Middle frontal gyrus (tissue), 1 donor: ENCODE results near the gene ACP6.
"Not testable (repeated sequence)": the region's sequence is repeated elsewhere in the genome, so short reads cannot be mapped to it uniquely, and the experiment has no call there.

Experiments
- DNase-seq: peaks from one replicate; pipeline ENCODE4 v3.0.0-alpha.2; 2015; ENCODE audit warnings: low spot score; ENCODE audit errors: extremely low spot score

The ACP6 gene

DNA sequence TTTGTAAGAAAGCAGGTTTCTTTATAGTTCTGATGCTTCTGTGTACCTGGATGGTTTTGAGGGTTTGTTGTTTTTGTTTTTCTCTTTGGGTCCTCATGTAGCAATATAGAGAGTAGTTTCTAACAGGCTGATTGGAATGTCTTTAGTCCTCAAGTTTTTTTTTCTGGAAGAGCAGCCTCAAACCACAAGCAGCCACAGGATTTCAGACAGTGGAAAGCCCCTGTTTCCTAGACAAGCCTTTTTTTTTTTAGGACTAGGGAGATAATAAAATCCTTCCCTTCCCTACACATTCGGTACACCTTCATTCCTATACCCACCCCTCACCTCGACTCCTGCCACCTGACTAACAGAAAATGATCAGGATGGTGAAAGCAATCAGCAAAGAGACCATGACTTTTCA, 47.6 kb downstream of the ACP6 start:
- no peak for DNase-seq

DNA sequence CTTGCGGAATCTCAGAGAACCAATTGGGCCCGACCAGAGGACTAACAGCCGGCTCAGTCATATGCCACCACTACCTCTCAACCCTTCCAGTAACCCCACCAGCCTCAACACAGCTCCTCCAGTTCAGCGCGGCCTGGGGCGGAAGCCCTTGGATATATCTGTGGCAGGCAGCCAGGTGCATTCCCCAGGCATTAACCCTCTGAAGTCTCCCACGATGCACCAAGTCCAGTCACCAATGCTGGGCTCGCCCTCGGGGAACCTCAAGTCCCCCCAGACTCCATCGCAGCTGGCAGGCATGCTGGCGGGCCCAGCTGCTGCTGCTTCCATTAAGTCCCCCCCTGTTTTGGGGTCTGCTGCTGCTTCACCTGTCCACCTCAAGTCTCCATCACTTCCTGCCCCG, 49.8 kb downstream of the ACP6 start:
- no peak for DNase-seq

DNA sequence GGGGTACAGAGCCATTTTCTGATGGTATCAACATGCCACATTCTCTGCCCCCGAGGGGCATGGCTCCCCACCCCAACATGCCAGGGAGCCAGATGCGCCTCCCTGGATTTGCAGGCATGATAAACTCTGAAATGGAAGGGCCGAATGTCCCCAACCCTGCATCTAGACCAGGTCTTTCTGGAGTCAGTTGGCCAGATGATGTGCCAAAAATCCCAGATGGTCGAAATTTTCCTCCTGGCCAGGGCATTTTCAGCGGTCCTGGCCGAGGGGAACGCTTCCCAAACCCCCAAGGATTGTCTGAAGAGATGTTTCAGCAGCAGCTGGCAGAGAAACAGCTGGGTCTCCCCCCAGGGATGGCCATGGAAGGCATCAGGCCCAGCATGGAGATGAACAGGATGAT, 50.6 kb downstream of the ACP6 start:
- DNase-seq, result no peak

DNA sequence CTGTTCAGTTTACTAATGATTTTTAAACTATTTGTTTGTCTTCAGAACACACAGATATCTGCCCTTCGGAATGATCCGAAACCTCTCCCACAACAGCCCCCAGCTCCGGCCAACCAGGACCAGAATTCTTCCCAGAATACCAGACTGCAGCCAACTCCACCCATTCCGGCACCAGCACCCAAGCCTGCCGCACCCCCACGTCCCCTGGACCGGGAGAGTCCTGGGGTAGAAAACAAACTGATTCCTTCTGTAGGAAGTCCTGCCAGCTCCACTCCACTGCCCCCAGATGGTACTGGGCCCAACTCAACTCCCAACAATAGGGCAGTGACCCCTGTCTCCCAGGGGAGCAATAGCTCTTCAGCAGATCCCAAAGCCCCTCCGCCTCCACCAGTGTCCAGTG, 51.6 kb downstream of the ACP6 start:
- no peak for DNase-seq

DNA sequence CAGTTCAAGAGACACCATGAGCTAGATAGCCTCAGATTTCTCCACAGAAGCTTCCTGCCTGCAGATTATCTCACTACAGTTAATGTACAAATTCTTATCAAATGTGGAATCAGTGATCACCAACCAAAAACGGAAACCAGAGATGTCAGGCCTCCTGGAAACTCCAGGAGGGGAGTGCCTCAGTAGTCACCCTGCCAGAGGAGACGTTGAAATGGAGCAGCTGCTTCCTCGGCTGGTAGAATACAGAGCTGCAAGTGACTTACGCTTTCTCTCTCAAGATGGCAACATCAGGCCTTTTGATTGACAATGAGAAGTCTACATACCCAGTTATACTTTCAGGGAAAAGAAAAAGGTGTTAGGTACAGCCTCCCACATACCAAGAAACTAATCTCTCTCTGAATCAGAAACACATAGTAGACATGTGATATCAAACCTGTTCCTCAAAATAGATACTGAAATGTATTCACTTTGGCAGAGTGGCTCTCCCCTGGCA, 52.2 kb downstream of the ACP6 start:
- no peak for DNase-seq

DNA sequence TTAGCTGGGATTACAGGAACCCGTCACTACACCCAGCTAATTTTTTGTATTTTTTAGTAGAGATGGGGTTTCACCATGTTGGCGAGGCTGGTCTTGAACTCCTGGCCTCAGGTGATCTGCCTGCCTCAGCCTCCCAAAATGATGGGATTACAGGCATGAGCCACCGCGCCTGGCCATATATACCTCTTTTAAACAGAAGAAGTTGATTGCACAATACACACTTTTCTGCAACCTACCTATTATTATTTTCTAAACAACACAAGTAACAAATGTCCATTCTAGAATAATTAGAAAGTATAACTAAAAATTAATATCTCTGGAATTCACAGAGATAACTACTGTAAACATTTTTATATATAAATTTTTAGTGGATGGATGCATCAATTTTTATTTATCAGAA, 55.4 kb downstream of the ACP6 start:
- not testable (repeated sequence) for DNase-seq

DNA sequence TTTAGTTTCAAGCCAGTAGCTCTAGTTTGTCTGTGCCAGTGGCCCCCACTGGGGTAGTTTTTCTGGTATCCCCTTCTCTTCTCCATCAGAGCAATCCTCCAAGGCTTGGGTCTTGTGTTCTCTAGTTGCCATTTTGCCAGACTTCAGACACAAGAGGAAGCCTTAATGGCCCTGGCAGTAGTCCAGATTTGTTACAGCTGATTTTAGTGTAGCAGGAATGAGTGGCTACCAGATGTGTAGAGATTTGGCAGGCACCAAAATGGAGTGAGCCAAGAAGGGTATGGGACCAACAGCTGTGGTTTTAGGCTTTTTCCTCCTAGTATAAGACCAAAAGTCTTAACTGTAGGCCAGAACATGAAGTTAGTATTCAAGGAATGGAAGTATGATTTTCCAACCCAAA, 56.8 kb downstream of the ACP6 start:
- DNase-seq, result no peak

DNA sequence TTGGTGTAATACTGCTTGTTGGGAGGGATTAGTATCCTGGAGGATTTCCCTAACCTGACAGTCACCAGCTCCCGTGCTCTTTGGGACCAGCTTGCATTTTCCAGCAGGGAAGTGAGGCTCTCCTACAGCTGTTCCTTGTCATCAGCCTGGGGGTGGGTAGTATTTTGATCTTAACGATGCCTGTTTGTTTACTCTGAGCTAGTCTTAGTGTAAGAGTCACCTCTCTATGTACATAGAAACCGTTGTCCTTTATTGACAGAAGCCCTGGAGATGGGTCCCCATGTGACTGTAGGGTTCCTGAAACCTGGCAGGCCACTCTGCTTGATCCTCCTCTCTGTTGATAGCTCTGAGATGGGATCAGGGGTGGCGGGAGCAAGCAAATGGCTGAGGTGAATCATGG, 58.0 kb downstream of the ACP6 start:
- DNase-seq, result no peak

DNA sequence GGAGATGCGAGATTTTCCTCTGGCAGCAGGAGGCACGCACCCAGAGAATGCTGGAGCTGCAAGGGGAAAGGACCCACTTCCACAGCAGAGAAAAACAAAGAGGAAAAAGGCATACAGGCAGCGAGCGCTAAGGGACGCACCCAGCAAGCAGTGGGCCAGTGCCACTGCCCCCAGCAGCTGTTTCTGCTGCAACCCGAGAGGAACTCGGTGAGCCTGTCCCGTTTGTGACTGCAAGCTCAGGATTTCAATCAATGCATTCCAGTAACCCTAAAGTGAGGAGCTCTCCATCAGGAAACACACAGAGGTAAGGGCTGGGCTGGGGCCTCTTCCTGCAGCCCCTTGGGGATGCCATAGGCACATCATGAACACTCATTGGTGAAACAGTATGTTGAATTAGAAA, 58.7 kb downstream of the ACP6 start:
- no peak for DNase-seq

DNA sequence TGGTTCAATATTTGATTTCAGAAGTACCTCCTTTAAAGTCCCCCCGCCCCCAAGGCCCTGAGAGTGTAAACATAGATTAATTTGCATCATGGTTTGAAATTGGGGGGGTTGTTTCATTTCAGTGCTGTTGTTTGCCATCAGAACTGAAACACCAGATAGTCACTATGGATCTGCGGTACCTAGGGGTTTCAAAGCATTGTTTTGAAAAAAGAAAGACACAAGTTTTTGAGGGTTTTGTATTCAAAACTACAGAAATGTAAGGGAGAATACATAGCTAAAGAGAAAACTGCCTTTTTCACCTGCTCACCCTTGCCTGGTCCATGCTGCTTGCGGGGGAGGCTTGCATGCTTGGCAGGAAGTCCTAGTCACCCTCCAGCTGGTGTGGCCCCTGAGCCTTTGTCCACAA, 59.3 kb downstream of the ACP6 start:
- DNase-seq, result no peak

DNA sequence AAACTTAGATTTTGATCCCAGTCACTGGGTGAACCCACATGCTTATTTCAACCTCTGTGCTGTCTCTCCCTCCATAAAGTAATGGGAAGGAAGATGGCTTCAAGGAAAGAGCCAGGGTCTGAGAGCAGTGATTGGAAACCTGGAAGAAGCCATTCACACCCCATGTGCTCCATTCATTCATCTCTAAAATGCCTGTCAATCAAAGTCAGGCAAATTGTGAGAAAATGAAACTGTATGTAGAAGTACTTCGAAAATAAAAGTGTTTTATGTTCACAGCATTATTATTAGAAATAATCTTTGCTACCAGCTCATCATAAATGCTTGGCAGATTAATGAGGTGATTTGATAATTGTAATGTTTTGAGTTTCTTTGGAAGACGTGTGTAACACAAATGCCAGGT, 61.0 kb downstream of the ACP6 start:
- no peak for DNase-seq

DNA sequence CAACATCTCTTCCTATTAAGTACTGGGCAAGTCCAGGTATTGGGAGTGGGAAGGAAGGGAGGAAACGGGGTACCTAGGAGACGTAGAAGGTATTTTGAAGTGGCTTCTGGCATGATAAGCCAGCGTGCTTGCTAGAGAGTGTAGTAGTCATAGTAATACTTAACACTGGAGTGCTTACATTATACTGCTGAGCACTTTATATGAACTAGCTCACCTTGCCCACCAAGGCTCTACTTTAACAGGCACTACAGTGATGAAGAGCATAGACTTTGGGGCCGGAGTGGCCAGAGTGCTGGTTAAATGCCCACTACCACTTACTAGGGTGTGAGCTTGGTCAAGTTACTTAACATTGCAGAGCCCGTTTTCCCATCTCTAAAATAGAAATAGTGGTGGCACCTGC, 61.7 kb downstream of the ACP6 start:
- no peak for DNase-seq

DNA sequence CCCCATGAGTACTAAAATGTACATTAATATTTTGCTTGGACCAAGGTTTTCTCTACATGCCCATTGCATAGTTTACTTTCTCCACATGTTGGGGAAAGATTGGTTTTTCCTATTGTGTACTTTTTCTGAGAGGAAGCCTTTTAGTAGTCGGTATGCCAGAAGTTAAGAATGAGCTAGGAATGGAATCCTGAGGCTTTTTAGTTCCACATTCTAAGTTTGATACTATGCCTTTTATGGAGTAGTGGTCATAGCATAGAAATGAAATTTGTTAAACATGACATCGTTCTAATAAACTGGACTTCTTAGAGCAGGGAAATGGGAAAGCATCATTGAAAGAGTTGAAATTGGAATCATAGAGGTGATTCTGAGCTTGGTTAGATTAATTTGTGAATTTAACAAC, 64.7 kb downstream of the ACP6 start:
- no peak for DNase-seq

DNA sequence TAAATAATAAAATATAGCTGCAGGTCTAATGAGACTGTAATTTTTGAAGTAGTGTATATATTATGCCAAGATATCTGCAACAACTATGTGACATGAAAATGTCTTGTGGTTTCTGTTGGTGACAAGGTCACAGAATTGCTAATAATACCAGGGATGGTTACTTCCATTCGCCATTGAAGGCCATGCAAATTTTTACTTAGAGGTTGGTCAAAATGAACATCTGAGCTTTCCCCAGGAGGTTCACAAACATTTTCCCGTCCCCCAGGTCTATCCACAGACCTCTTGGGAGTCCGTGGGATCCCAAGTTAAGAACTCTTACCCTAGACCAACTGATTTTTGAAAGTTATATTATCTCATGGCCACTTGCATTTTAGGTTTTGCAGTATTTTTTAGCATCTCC, 66.3 kb downstream of the ACP6 start:
- DNase-seq, result no peak

DNA sequence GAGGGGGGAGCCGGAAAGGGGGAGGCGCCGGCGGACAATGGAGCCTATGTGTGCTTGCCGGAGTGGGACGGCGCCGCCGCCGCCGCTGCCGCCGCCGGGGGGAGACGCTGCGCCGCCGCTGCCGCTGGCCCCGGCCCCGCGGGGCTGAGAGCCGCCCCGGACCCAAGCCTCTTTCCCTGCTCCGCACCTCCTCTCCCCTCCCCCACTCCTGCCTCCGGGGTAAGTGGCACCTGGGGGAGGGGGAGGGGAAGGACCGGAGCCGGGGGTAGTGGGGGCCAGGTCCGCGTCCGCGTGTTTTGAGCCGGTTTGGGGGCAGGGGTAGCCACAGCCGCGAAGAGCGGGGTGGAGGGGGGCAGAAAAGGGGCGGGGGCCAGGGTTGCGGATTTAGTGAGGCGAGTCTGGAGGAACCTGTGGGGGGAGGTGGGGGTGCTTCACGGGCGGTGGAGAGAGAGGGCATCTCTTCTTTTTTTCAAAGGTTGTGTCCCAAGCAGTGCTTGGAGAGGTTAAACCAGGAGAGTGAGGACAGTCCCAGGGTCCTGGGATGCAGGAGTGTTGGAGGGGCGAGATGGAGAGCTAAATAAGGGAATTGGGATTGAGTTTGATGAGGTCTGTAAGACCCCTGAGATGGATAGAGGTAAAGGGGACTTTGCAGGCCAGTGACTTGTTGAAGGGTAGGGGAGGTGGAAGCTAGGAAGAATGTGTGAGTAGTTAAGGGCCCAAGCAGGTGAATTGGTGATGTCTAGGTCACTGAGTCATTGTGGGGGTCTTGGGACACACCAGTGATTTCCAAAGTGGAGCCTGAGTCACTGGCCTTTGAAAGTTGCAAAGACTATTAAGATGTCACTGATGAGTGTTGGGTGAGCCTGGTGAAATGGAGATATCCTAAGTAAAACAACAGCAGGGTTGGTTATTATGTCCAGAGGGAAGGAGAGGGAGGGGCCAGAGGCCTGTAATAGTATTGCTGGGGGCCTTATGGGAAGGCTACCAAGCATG, 69.9 kb downstream of the ACP6 start:
- DNase-seq, result no peak

DNA sequence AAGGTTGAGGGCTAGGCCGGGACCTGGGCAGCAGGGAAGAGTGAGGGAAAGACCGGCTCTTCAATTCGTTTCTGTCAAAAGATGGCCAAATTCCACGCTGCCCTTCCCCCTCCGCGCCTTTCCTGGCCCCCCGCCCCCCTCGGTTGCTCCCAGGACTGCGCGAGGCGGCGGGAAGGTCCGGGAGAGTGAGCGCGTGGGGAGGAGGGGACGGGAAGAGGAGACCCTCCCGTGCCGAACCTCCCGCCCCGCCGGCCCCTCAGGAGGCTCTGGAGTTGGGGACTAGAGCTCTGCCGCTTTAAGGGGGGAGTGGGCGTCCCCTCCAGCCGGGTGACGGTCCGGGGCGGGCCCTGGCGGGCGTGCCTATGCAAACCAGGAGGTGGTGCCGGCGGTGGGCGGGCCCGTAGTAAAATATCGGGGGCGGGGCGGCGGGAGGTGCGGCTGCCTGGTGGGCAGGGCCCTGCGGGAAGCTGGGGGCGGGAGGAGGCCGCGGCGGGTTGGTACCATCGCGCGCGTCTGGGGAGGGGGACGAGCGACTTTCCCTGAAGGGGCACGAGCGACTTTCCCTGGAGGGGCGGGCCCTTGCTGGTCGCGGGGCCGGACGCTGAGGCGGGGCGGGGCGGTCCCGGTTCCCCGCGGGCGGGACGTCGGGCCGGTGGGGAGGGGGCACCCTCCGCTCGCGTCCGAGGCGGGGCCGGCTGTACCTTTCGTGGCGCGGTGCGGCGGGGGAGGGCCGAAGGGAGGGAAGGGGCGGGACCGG, 70.8 kb downstream of the ACP6 start:
- DNase-seq, result peak; percentile 89

DNA sequence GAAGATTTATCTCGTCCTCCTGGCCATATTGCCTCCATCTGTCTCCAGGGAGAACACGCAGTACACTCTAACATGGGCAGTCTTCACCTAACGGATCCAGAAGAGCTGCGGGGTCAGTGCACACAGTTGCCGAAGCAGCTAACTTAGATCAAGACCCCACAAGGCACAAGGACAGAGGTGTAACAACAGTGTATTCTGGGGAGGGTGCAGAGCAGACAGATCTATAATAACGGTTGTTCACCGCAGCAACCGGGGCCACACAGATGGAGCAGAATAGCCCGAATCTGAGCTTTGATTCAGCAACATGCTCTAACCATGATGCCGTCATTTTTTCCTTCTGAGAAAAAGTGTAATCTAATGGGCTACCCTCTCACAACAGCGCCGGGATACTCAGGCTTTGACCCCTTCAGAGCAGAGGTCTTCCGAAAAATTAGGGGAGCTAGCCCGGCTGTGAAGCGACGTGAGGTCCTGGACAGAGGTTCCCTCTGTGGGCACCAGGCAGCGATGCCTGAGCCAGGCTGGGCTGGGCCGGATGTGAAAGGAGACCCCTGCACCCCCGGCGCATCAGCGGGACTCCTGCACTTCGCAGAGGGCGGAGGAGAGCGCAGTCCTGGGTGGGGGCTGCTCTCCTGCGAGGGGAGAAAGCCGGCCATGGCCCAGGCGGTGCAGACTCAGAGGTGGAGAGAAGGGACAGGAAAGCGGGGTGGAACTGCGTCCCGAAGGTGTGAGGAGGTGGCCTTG, 71.5 kb downstream of the ACP6 start:
- DNase-seq, result no peak

DNA sequence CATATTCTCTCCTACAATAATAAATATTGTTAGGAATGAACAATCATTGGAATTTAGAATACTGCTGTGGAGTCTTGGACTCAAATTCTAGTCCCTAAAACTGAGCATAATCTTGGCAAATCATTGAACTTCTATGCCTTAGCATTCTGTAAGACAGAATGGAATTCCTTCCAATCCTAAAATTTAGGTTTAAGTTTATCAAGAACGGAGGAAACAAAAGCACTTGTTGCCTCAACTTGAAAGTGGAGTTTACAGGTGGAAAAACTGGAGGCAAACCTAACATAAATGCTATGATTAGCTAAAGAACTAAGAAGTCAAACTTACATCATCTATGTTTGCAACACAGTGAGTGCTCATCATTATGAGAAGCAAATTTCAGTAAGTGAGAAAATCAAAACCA, 73.3 kb downstream of the ACP6 start:
- no peak for DNase-seq
